HepG2 (cell line): ENCODE results near the gene GPR17. TPM values are rescaled to one million over a fixed set of nuclear protein-coding genes. Genes with fewer than 3 reads are reported as not detected.

Experiments
- ARID5B ChIP-seq: IDR thresholded peaks from 2 replicates; pipeline ENCODE4 v1.4.0; 2020; ENCODE audit warnings: mild to moderate bottlenecking, missing genetic modification reagents
- ELF3 ChIP-seq: IDR thresholded peaks from 2 replicates; pipeline ENCODE4 v1.6.1; 2016; ENCODE audit warnings: missing genetic modification reagents, missing compliant biosample characterization
- MATR3 ChIP-seq: sonication (generic); formaldehyde crosslinking; IDR thresholded peaks from 2 replicates; pipeline ENCODE4 v1.4.0; 2020; ENCODE audit warnings: missing genetic modification reagents
- MAX ChIP-seq: IDR thresholded peaks from 2 replicates; pipeline ENCODE4 v1.6.1; 2012; ENCODE audit warnings: inconsistent platforms
- NFAT5 ChIP-seq: sonication (generic); formaldehyde crosslinking; IDR thresholded peaks from 2 replicates; pipeline ENCODE4 v1.4.0; 2020; ENCODE audit warnings: missing genetic modification reagents
- RNF2 ChIP-seq: fragments of 450-650 bp; conservative IDR thresholded peaks from 2 replicates; pipeline ENCODE4 v1.6.1; 2016; ENCODE audit warnings: low read depth
- RORA ChIP-seq: sonication (generic); formaldehyde crosslinking; IDR thresholded peaks from 2 replicates; pipeline ENCODE4 v1.5.0; 2020; ENCODE audit warnings: mild to moderate bottlenecking, missing genetic modification reagents, moderate library complexity
- TP53 ChIP-seq: sonication (generic); formaldehyde crosslinking; conservative IDR thresholded peaks from 2 replicates; pipeline ENCODE4 v1.4.0; 2020; ENCODE audit warnings: missing genetic modification reagents
- ZBTB20 ChIP-seq: sonication (generic); formaldehyde crosslinking; IDR thresholded peaks from 2 replicates; pipeline ENCODE4 v1.8.1; 2023; ENCODE audit warnings: missing genetic modification reagents, low read depth, mild to moderate bottlenecking, borderline replicate concordance
- ZFP91 ChIP-seq: sonication (generic); formaldehyde crosslinking; IDR thresholded peaks from 2 replicates; pipeline ENCODE4 v1.9.0; 2022; ENCODE audit warnings: missing genetic modification reagents, mild to moderate bottlenecking, borderline replicate concordance
- ZNF335 ChIP-seq: sonication (generic); formaldehyde crosslinking; IDR thresholded peaks from 2 replicates; pipeline ENCODE4 v1.4.0; 2020; ENCODE audit warnings: missing genetic modification reagents
- ZNF33A ChIP-seq: sonication (generic); formaldehyde crosslinking; IDR thresholded peaks from 2 replicates; pipeline ENCODE4 v1.5.1; 2020; ENCODE audit warnings: missing genetic modification reagents, mild to moderate bottlenecking, moderate library complexity, borderline replicate concordance
- ZNF609 ChIP-seq: sonication (generic); formaldehyde crosslinking; IDR thresholded peaks from 2 replicates; pipeline ENCODE4 v1.4.0; 2020; ENCODE audit warnings: mild to moderate bottlenecking, missing genetic modification reagents, borderline replicate concordance
- polyA plus RNA-seq, 8 experiments: library from polyadenylated mRNA; depleted of rRNA in 3 of 8; stranded (reverse) in 7 of 8; unstranded in 1 of 8; fragments of >200 nt; fragmentation: Illumina TruSeq in 4 of 8; extraction: Trizol in 4 of 8; gene quantifications; 2 replicates each; pipeline versions ENCODE4 v1.2.1 to v1.2.3, GENCODE V29; 2011 to 2016; ENCODE audit warnings: low read depth in 4 of 8, missing spikeins in 1 of 8, mixed read lengths in 1 of 8; ENCODE audit not compliant: insufficient read depth in 1 of 8
- total RNA-seq, 5 experiments: library from RNA; depleted of rRNA; stranded (reverse); fragments of >200 nt; fragmentation: Illumina TruSeq; extraction: Trizol; gene quantifications; 2 replicates each; pipeline ENCODE4 v1.2.3, GENCODE V29; 2016; ENCODE audit warnings: low read depth in 1 of 5

Gene GPR17
- total and polyA plus RNA-seq, 2 of the 13 experiments (the other 11 are each of a cell fraction or from before 2014, with no cell fraction given): not detected

- TF ChIP-seq NFAT5 (no peak; the same call in 1 of the 2 replicates), RORA (CRISPR knock-in tag) (no peak), ELF3 (peak; percentile 97), ZNF609 (CRISPR knock-in tag) (peak; percentile 64), MAX (no peak; the same call in 1 of the 2 replicates), ARID5B (CRISPR knock-in tag) (peak; percentile 74), ZBTB20 (CRISPR knock-in tag) (peak; percentile 61), TP53 (CRISPR knock-in tag) (peak; percentile 74; the same call in 1 of the 2 replicates), MATR3 (no peak), ZFP91 (CRISPR knock-in tag) (peak; percentile 83; the same call in 1 of the 2 replicates), ZNF33A (CRISPR knock-in tag) (no peak), RNF2 (no peak), ZNF335 (CRISPR knock-in tag) (0 out of 2 replicates have a peak, but pooled peaks have one; percentile 70)
These were observed 55.3 kb downstream of the GPR17 start, which contains the start of gene SFT2D3 (continued) for GRCh38 chr2:127701193-127701650.
